HG02870 (cell line): ENCODE measurements around the gene PRKCZ.

Source experiments
- ATAC-seq: cut with Tn5 transposase; IDR thresholded peaks from one replicate; pipeline ENCODE4 v1.9.1; 2021; ENCODE audit warnings: mild to moderate bottlenecking, moderate library complexity; ENCODE audit not compliant: unreplicated experiment

The PRKCZ gene

DNA sequence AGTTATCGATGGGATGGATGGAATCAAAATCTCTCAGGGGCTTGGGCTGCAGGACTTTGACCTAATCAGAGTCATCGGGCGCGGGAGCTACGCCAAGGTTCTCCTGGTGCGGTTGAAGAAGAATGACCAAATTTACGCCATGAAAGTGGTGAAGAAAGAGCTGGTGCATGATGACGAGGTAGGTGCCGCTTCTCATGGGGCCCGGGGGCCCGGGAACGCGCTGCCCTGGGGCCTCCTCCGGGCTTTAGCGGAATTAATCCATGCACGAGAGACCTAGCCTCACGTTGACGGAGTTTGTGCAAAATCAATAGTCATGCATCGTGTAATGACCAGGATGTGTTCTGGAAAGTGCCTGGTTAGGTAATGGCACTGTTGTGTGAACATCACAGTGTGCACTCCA is 100.6 kb downstream of the PRKCZ start:
- no peak for ATAC-seq

DNA sequence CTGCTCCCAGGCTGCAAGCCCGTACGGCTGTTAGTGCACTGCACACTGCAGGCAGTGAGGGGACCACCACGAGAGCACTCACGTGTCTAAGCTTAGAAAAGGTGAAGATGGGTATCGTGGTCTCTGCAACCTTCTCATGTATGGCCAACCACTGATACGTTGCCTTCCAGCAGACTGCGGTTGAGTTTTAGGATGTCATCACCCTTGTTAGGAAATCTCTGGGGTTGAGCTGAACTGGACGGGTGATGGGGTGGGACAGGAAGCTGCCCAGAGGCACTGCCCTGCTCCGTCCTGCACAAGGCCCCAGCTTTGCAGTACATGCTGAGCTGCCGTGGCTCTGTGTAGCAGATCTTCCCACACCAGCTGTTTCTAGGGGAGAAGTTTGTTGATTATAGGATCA is 101.0 kb downstream of the PRKCZ start:
- ATAC-seq: no peak

DNA sequence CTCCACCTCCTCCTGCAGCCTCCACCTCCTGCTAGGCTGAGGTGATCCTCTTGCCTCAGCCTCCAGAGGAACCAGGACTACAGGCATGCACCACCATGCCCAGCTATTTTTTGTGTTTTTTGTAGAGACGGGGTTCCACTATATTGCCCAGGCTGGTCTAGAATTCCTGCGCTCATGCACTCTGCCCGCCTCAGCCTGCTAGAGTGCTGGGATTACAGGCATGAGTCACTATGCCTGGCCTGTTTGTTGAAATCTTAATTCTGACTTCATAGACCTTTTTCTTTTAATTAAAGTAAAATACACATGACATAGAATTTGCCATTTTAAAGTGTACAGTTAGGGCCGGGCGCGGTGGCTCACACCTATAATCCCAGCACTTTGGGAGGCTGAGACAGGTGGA is 101.7 kb downstream of the PRKCZ start:
- no peak for ATAC-seq

DNA sequence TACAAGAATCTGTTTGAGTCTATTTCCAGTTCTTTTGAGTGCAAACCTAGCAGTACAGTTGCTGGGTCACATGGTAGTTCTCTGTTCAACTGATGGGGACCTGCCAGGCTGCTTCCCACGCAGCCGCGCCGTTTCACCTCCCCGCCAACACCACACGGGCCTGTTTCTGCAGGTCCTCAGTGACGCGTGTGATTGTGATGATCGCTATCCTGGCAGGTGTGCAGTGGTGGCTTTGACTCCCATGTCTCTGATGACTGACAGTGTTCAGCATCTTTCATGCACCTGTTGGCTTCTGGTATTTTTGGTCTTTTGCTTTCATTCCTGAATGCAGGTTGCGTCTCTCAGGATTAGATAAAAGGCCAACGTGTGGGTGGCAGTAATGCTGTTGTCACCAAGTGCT is 102.7 kb downstream of the PRKCZ start:
- ATAC-seq: no peak

DNA sequence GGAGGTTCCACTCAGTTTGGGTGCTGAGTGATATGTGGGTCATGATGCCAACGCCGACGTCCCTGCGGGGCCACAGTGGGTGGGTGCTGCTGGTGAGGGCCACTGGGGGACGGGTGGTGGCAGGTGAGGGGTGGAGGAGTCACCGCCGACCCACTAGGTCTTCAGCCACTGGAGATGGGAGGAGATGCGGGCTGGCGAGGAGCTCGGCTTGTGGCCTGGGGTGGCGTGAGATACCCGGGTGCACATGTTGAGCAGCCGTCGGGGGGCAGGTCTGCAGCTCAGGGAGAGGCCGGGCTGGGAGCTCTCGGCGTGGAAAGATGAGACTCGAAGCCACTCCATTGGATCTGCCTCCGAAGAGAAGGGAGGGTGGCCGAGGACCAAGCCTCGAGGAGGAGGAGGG is 103.8 kb downstream of the PRKCZ start:
- no peak for ATAC-seq

DNA sequence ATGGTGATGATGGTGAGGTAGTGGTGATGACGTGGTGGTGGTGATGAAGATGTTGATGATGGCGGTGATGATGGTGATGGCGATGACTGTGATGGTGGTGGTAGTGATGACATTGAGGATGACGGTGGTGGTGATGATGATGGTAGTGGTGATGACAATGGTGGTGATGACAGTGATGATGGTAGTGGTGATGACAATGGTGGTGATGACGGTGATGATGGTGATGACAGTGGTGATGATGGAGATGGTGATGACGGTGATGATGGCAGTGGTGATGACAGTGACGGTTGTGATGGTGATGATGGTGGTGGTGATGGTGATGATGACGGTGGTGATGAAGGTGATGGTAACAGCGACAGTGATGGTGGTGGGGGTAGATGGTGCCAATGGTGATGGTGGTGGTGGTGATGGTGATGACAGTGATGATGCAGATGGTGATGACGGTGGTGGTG is 105.0 kb downstream of the PRKCZ start:
- no peak for ATAC-seq

DNA sequence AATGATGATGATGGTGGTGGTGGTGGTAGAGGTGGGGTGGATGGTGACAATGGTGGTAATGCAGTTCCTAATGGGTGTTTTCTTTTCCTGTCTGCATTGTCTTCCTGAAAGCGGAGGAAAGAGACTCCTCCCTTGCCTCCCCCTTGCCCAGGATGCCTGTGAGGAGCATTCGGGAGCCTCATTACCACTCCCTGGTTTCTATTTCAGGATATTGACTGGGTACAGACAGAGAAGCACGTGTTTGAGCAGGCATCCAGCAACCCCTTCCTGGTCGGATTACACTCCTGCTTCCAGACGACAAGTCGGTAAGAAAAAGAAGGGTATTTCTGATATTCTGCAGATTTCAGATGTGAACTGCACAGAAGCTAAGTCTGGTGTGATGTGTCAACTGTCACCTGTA is 105.6 kb downstream of the PRKCZ start:
- ATAC-seq: no peak

DNA sequence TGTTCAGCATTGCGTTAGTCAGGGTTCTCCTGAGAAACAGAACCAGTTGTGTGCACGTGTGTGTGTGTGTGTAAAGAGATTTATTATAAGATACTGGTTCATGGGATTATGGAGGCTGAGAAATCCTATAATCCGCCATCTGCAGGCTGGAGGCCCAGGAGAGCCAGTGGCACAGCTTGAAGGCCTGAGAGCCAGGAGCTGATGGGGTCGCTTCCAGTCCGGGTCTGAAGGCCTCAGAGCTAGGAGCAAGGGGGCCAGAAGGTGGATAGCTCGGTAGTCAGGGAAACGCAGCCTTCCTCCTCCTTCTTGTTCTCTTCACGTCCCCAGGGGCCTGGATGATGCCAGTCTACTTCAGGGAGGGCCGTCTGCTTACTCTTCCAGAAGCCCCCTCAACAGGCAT is 106.7 kb downstream of the PRKCZ start:
- ATAC-seq: no peak

DNA sequence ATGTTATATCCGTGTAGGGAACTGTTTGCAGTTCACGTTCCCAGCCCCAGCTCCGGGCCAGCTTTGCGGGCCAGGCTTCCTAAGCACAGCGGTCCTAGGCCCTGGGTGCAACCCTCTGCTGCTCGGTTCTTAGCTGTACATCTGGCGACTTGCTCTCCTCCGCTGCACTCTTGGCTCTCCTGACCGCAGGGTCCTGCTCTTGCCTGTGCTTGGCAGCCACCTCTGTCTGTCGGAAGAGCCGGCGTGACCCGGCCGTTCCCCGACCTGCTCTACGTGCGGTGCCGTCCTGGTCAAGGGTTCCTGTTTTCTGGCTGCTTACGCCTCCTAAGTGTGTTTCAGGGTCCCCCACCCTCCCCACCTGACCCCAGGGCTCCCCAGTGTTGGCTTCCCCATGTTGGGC is 107.6 kb downstream of the PRKCZ start:
- ATAC-seq: no peak

DNA sequence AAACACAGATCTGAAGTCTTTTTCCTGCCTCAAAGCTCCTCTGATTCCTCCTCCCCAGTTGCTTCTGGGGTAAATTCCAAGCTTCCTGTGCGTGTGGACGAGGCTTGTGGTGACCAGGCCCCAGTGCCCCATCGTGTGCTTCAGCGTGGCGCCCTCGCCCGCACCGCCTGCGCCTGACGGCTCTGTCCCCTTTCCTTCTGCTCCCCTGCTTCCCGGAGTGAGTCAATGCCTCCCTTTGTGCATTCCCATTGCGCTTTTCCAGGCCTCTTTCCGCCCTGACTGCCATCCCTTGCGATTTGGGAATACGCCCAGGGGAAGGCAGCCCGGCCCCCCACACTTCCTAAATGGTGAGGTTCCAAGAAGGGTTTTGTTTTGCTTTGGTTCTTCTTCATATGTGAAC is 108.1 kb downstream of the PRKCZ start:
- no peak for ATAC-seq

DNA sequence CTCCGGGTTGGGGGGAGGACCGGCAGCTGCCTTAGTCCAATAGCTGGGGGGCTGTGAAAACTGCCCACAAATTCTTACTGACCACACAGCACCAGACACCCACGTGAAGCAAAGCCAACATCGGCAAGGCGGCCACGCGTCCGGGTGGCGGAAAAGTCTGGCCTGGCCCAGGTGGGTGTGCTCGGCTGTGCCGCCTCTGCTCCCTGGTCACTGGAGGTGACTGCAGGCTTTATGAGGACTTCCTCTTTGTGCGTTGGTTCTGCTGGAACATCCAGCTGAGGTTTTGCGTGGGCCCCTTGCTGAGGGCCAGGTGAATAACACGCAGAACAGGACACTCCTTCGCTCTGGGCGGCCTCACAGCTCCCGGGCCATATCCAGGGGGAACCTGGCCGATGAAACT is 108.9 kb downstream of the PRKCZ start:
- ATAC-seq: no peak

DNA sequence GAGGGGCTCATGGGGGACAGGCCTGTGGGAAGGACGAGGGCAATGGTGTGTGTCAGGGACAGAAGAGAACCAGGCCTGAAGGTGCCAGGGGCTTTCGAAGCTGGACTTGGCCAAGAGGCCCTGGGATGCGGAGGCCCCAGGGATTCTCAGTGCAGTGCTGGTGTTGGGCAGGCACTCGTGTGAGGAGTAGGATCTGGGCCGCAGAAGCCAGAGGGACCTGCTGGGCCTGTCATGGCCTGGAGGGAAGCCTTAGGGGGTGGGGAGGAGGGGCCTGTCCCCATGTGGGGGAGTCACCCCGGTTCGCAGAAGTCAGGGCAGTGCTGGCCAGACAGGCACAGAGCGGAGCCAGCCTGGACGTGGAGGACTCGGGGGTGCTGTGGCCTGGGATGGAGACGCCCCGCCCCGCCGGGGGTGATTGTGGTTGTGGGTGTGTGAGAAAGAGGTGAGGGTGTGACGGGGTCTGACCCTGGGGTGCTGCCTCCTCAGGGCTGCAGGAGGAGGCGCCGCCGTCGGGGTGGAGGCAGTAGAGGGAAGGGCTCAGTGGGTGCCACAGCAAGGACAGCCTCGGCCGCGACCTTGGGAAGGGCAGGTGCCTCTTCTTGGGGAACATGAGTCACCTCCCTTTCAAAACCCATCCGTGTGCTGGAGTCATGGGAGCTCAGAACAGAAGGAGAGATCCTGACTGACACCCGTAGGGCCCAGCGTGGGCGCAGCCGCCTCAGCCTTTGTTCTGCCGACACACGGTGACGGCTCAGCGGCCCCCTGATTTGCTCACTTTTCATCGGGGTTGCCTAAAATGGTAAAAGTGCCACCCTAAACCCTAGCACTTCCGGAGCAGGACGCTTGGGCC is 110.5 kb downstream of the PRKCZ start:
- ATAC-seq: no peak

DNA sequence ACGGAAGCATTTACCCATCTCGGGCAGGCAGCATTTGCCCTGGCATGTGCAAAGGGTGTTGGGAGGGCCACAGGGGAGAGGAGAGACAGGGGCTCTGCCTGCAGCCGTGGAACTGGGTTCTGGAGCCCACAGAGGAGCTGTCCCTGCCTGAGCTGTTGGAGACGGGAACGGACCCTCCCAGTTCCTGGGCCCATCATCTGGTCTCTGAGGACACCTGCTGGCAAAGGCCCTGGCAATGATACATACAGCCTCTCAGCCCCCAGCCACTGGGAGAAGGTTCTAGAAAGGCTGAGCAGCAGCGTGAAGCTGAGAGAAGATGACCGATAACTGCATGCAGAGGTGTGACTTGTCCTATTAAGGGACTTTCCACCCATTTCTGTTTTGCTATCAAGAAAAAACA is 113.0 kb downstream of the PRKCZ start:
- no peak for ATAC-seq

DNA sequence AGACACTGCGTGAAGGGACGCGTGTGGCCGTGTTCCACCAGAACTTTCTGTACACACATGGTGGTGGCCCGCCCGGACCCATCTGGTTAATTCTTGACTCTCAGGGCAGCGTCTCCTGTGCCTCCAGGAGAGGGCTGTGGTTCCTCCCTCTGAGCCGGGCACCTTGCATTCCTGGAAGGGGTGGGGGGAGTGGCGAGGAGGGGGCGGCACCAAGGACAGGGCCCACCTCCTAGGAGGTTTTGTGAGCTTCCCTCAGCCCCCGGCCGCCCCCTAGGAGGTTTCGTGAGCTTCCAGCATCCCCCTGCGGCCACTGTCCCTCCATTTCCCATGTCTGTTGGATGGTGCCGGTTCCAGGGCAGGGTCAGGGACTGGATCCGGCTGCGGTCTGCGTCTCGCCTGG is 115.4 kb downstream of the PRKCZ start:
- ATAC-seq: no peak

DNA sequence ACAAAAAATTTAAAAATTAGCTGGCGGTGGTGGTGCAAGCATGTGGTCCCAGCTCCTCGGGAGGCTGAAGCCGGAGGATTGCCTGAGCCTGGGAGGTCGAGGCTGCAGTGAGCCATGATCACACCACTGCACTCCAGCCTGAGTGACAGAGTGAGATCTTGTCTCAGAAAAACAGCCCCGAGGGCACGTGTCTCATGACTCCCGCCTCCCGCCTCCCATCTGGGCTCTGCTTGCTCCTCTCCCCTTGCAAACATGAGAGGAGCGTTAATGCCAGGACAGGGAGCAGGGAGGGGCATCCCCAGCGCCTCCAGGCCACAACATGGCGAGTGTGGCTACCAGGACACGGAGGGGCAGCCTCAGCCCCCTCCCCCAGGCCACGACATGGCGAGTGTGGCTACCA is 116.0 kb downstream of the PRKCZ start:
- no peak for ATAC-seq

DNA sequence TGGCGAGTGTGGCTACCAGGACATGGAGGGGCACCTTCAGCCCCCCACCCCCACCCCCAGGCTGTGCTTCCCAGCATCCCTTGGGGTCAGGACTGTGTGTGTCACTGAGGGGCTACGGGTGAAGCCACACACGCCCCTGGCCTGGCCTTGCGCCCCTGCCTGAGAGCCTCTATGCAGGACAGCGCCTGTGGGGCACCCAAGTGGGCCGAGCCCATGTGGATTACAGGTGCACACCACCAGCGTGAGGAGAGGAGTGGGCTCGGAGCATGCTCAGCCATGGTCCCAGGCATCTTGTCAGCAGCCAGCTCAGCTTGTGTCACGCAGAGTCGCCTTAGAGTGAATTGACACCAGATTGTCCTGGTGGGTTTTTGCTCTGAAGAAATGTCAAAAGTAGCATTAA is 116.5 kb downstream of the PRKCZ start:
- no peak for ATAC-seq

DNA sequence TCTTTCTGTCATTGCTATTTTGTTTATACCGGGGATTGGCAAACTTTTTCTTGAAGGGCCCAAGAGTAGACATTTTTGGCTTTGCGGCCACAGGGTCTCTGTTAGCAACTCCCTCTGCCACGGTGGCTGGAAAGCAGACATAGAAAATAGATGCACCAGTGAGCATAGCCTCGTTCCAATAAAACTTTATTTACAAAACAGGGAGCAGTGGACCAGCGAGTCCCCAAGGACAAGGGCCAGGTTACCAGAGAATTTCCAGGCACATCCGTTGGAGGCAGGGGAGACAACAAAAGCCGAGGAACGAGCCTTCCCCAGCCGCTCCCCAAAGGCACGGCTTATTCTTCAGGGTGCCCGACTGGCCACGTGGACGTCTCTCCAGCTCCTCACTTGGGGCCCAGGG is 117.9 kb downstream of the PRKCZ start:
- ATAC-seq: no peak

DNA sequence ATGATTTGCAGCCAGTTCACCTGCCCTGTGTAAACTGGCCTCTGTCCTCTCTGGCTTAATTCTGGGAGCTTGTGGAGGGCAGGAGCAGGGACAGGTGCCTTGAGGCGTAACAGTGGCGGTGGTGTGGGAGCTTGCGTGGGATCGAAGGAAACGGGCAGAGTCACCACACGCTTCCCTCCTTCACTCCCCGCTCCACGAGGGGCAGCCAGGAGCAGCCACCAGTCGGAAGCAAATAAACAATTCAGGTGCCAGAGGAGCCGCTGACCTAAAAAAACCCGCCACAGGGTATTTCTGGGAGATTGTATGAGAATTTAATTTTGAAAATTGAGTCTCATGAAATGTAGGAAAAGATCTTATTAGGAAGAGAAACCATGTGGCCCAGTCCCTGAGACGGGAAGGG is 118.3 kb downstream of the PRKCZ start:
- ATAC-seq: no peak

DNA sequence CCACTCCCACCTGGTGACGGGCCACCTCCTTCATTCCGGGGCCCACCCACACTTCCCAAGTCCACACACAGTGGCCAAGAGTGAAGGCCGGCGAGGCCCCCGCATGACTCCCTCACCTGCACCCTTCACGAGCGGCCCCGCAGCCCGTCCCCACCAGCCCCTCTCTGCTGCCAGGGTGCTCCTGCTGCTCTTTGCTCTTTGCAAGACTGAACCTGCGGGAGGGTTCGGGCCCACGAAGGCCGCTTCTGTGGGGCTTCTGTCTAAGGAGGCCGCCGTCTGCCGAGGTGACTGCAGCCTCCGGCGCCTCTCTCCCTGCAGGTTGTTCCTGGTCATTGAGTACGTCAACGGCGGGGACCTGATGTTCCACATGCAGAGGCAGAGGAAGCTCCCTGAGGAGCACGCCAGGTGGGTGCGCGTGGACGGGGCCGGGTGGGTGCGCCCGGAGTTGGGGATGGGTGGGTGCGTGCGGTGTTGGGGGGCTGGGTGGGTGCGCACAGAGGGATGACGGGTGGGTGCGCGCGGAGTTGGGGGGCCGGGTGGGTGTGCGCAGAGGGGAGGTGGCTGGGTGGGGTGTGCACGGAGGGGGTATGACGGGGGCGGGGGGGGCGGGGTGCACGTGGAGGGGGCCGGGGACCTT is 119.1 kb downstream of the PRKCZ start:
- no peak for ATAC-seq

DNA sequence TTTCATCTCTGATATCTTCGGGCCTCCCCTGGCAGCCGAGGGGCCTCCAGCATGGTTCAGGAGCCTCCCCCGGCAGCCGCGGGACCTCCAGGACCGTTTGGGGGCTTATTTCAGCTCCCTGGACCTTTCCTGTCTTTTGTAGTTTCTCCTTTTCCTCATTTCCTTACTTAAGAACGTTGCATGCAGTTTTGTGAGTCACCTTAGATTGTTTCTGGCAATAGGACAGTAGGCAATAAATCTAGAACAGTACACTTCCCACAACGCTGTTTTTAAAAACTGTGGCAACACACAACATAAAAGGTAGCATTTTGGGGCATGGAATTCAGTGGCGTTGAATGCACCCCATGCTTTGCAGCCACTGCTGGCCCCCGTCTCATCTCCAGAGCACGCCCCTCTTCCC is 120.0 kb downstream of the PRKCZ start:
- no peak for ATAC-seq

DNA sequence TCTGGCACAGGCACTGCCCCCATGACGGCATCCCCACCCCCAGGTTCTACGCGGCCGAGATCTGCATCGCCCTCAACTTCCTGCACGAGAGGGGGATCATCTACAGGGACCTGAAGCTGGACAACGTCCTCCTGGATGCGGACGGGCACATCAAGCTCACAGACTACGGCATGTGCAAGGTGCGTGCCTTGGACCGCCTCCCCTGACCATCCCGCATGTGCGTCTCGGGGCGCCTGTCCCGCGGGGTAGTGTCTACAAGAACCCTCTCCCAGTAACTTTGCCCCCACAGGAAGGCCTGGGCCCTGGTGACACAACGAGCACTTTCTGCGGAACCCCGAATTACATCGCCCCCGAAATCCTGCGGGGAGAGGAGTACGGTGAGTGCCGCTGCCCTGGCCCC is 121.8 kb downstream of the PRKCZ start:
- ATAC-seq: no peak

DNA sequence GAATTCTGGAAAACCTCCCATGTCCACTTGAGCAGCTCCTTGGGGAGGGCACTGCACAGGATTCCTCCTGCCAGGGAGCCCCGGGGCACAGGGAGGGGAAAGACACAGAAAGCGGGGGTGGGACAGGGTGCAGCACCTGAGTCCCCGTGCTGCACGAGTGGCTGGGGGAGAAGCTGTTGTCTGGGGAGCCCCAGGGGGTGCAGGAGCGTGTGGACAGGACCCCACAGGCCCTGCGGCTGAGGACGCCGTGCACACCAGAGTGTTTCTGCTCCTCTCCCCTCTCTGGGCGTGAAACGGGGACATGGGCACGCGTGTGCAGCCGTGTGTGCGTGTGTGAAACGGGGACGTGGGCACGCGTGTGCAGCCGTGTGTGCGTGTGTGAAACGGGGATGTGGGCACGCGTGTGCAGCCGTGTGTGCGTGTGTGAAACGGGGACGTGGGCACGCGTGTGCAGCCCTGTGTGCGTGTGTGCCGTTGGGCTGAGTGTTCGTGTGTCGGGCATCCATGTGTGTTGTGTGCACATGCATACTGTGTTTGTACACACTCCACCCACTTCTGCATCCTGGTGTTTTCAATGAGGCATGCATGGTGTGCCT is 122.4 kb downstream of the PRKCZ start:
- ATAC-seq: no peak
